PC-9 (cell line): ENCODE measurements around the gene XRCC5. TPM values are rescaled to one million over a fixed set of nuclear protein-coding genes. Genes with fewer than 3 reads are reported as not detected.

ENCODE experiments used
- BruUV-seq: library from RNA; stranded (reverse); fragments of 400-500 nt; replicated peaks from 2 replicates; lab custom pipeline; 2021; lab: Mats Ljungman, UMichigan
- CTCF ChIA-PET: fragments of 300-600 bp; sonication (Branson Sonifier 250); formaldehyde crosslinking; loops from one replicate; lab custom pipeline; 2022; ENCODE audit warnings: antibody characterized with exemption; lab: Charles Lee
- POLR2A ChIA-PET: fragments of 300-600 bp; sonication (Branson Sonifier 250); formaldehyde crosslinking; loops from one replicate; lab custom pipeline; 2022; ENCODE audit warnings: antibody characterized with exemption; ENCODE audit not compliant: unreplicated experiment; lab: Charles Lee
- DNase-seq, 2 experiments: peaks; one replicate each; pipeline versions ENCODE4 v3.0.0 to v3.0.0-alpha.2; 2015 to 2022; ENCODE audit warnings: mixed read lengths in 1 of 2
- H2AFZ ChIP-seq: fragments of 200-600 bp; sonication (generic); 2 replicates; pipeline ENCODE4 v1.8.1; 2017; ENCODE audit warnings: antibody characterized with exemption
- H3F3A ChIP-seq: fragments of 200-600 bp; sonication (generic); 2 replicates; pipeline ENCODE4 v1.8.1; 2017; ENCODE audit warnings: antibody characterized with exemption, mild to moderate bottlenecking, low read depth; ENCODE audit not compliant: insufficient read depth
- H3K27ac ChIP-seq: fragments of 200-600 bp; sonication (generic); 2 replicates; pipeline ENCODE4 v1.6.1; 2016; ENCODE audit warnings: mixed run types
- H3K27me3 ChIP-seq: fragments of 200-600 bp; sonication (generic); 2 replicates; pipeline ENCODE4 v1.6.1; 2016; ENCODE audit warnings: low read depth, mixed run types; ENCODE audit not compliant: insufficient read depth
- H3K36me3 ChIP-seq: fragments of 200-600 bp; sonication (generic); 2 replicates; pipeline ENCODE4 v1.6.1; 2016; ENCODE audit warnings: low read depth, mixed run types
- H3K4me1 ChIP-seq: fragments of 200-600 bp; sonication (generic); replicated peaks from 2 replicates; pipeline ENCODE4 v1.6.1; 2016; ENCODE audit warnings: mixed run types; ENCODE audit not compliant: insufficient read depth
- H3K4me2 ChIP-seq: fragments of 200-600 bp; sonication (generic); 2 replicates; pipeline ENCODE4 v1.6.1; 2017; ENCODE audit warnings: mixed run types
- H3K4me3 ChIP-seq: fragments of 200-600 bp; sonication (generic); 2 replicates; pipeline ENCODE4 v1.6.1; 2016; ENCODE audit warnings: mixed run types
- H3K79me2 ChIP-seq: fragments of 200-600 bp; sonication (generic); 2 replicates; pipeline ENCODE4 v1.6.1; 2017; ENCODE audit warnings: low read depth, mixed run types
- H3K9me2 ChIP-seq: fragments of 200-600 bp; sonication (generic); 2 replicates; pipeline ENCODE4 v1.8.1; 2017; ENCODE audit warnings: mild to moderate bottlenecking; ENCODE audit not compliant: insufficient read depth
- H3K9me3 ChIP-seq: fragments of 200-600 bp; sonication (generic); 2 replicates; pipeline ENCODE4 v1.8.1; 2016; ENCODE audit warnings: low read depth; ENCODE audit not compliant: insufficient read depth
- H4K20me1 ChIP-seq: fragments of 200-600 bp; sonication (generic); 2 replicates; pipeline ENCODE4 v1.8.1; 2017; ENCODE audit not compliant: insufficient read depth
- EZH2 ChIP-seq: fragments of 200-600 bp; sonication (generic); IDR thresholded peaks from 2 replicates; pipeline ENCODE4 v1.8.0; 2017; ENCODE audit warnings: antibody characterized with exemption, low read depth
- intact Hi-C: fragments of 100-400 bp; cut with micrococcal nuclease; formaldehyde crosslinking; loops from one replicate; pipeline ENCODE4 v1.10.0; 2022; ENCODE audit not compliant: unreplicated experiment
- total RNA-seq: library from RNA; stranded (reverse); gene quantifications from 2 replicates; pipeline ENCODE4 v1.2.3, GENCODE V29; 2021
- TF ChIP-seq, protein P1 (sequence below): fragments of 200-600 bp; sonication (generic); conservative IDR thresholded peaks from 2 replicates; pipeline ENCODE4 v1.6.1; 2017; ENCODE audit warnings: mixed run types, antibody characterized with exemption, mild to moderate bottlenecking, moderate library complexity

The XRCC5 gene
- total RNA-seq, 1 experiment from 2014 or later = 275 TPM

DNA sequence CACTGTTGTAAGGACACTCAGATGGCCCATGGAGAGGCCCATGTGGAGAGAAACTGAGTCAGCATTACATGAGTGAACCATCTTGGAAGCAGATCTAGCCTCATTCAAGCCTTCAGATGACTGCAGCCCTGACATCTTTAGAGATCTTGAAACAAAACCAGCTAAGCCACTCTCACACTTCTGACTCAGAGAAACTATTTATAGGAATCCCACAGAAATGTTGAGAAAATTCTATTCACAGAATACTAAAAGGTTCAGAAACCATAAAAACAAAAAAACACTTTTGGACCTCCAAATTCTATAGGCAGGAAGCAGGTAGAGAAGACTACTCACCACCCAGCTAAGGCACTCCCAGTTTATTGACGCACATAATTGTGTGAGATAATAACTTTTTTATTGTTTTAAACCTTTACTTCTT lies 18.8 kb upstream of the XRCC5 start:
- Histone ChIP-seq H3K9me2 (0 out of 2 replicates have a peak, but pooled peaks cover 4% of the 10 kb centered on the region), H3K4me2 (no peak overlapping the region), H3K27ac (no peak overlapping the region), H3K36me3 (no peaks in the 10 kb centered on the region), H3K79me2 (no peaks in the 10 kb centered on the region), H2AFZ (no peak overlapping the region), H4K20me1 (no peaks in the 10 kb centered on the region), H3F3A (no peaks in the 10 kb centered on the region), H3K4me1 (no peaks in the 10 kb centered on the region), H3K27me3 (no peaks in the 10 kb centered on the region), H3K9me3 (no peaks in the 10 kb centered on the region), H3K4me3 (no peak overlapping the region)
- CTCF ChIA-PET = no interaction called here
- TF ChIP-seq EZH2 = no peak
- TF ChIP-seq, protein P1, sequence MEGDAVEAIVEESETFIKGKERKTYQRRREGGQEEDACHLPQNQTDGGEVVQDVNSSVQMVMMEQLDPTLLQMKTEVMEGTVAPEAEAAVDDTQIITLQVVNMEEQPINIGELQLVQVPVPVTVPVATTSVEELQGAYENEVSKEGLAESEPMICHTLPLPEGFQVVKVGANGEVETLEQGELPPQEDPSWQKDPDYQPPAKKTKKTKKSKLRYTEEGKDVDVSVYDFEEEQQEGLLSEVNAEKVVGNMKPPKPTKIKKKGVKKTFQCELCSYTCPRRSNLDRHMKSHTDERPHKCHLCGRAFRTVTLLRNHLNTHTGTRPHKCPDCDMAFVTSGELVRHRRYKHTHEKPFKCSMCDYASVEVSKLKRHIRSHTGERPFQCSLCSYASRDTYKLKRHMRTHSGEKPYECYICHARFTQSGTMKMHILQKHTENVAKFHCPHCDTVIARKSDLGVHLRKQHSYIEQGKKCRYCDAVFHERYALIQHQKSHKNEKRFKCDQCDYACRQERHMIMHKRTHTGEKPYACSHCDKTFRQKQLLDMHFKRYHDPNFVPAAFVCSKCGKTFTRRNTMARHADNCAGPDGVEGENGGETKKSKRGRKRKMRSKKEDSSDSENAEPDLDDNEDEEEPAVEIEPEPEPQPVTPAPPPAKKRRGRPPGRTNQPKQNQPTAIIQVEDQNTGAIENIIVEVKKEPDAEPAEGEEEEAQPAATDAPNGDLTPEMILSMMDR = no peak
- DNase-seq = no peak
- POLR2A ChIA-PET = no interaction called here
- intact Hi-C loops = no loop called here
- BruUV-seq = no TSS peak

DNA sequence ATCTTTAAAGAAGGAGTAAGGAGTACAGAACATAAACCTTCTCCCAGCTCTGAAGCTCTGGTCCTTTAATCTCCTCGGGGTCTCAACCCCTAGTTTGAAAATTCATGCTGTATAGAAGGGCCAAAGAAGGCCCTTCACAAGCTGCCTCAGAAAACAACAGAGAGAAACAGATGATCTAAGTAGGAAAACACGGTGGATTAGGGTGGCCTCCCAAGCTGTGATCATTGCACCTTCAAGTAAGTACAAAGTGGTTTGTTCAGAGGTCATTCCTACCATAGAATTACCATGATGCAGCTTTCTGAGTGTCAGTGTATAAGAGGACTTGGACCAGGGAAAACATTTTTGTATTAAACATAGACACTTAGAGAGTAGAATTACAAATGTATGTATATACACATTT lies 16.5 kb upstream of the XRCC5 start:
- intact Hi-C loops = no loop called here
- no peak overlapping the region for H3K4me2 ChIP-seq
- H3K9me2 ChIP-seq = 0 out of 2 replicates have a peak, but pooled peaks cover 4% of the 10 kb centered on the region
- no peak overlapping the region for H3K4me3 ChIP-seq
- BruUV-seq = no TSS peak
- no peaks in the 10 kb centered on the region for H3F3A ChIP-seq
- no peak for DNase-seq
- TF ChIP-seq EZH2 = no peak
- TF ChIP-seq, protein P1 = no peak
- no peaks in the 10 kb centered on the region for H3K4me1 ChIP-seq
- H3K27me3 ChIP-seq = no peaks in the 10 kb centered on the region; the same call in 1 of the 2 replicates
- H3K79me2 ChIP-seq = no peaks in the 10 kb centered on the region
- ChIA-PET CTCF (no interaction called here), POLR2A (no interaction called here)
- no peak overlapping the region for H2AFZ ChIP-seq
- no peaks in the 10 kb centered on the region for H3K9me3 ChIP-seq
- H3K36me3 ChIP-seq = no peaks in the 10 kb centered on the region
- H4K20me1 ChIP-seq = no peaks in the 10 kb centered on the region
- no peak overlapping the region for H3K27ac ChIP-seq

DNA sequence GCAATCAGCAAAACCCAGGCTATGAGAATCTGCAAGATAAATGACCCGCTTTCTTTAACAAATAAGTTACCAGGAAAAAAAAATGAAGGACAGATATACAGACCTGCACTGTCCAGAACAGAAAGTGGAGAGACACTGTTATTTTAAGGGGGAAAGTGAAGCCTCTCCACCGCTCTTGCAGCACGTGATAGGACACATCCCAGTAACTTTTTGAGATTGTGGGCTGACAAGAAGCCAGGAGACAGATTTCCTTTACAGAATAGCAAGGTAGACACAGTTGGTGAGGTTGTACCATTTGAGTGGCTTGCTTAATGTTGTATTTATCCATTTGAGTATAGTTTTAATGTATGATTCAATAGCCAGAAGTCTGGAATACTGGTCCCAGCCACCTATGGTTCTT lies 14.4 kb upstream of the XRCC5 start:
- no peak for TF ChIP-seq EZH2
- Histone ChIP-seq H3K27me3 (no peaks in the 10 kb centered on the region; the same call in 1 of the 2 replicates), H3F3A (peaks cover 4% of the 10 kb centered on the region; the same call in 1 of the 2 replicates), H3K9me2 (0 out of 2 replicates have a peak, but pooled peaks cover 4% of the 10 kb centered on the region), H2AFZ (no peak overlapping the region), H3K79me2 (no peaks in the 10 kb centered on the region), H4K20me1 (no peaks in the 10 kb centered on the region), H3K4me3 (no peak overlapping the region), H3K4me2 (no peak overlapping the region), H3K27ac (no peak overlapping the region), H3K36me3 (no peaks in the 10 kb centered on the region), H3K9me3 (peaks cover 3% of the 10 kb centered on the region; the same call in 1 of the 2 replicates), H3K4me1 (no peaks in the 10 kb centered on the region)
- CTCF ChIA-PET = no interaction called here
- no peak for DNase-seq
- intact Hi-C loops = no loop called here
- POLR2A ChIA-PET = no interaction called here
- no TSS peak for BruUV-seq
